ENCODE results near the gene DGLUCY. TPM values are rescaled to one million over a fixed set of nuclear protein-coding genes. Genes with fewer than 3 reads are reported as not detected.

The DGLUCY gene
- total and polyA plus RNA-seq, 2 of the 8 experiments (the other 6 are each of a cell fraction or from before 2014, with no cell fraction given) = 24.9 to 31.8 TPM

- no peak for TF ChIP-seq CEBPB (IDR thresholded peaks at IDR 0.05; ENCODE audit: low read depth, low read length)
- TF ChIP-seq BRCA1 (IDR thresholded peaks at IDR 0.05; ENCODE audit: low read depth, low read length) = no peak
- no peak for TF ChIP-seq HDAC2 (IDR thresholded peaks at IDR 0.05; ENCODE audit: borderline replicate concordance in 1 of 2, low read depth in 2 of 2, low read length in 2 of 2)
Measured at GRCh38 chr14:91253795-91254323, 140.0 kb downstream of the DGLUCY start (continued).
